ENCODE results near the gene TMEM89.

DNA sequence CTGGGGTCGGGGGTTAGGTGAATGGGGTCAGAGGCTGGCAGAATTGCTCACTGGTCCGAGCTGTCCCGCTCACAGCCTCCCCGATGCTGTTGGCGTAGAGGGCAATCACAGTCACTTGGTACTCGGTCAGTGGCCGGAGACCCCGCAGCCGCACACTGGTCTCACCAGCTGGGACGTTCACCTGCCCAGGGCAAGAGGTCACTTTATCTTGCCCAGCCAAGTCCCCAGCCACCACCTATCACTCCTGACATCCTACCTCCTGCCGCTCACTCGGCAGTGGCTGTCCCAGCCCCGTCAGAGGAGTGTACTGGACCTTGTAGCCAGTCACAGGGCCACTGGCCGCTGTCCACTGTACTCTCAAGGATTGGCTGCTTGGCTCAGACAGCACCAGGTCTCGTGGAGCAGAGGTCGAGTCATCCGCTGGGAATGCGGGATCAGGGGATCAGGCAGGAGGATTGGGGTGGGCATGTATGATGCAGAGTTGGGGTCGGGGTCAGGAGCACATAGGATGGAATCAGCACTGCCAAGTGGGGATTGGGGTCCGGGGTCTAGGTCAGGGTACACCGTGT is 29.0 kb downstream of the TMEM89 start:
- TF ChIP-seq FOXM1 (IDR thresholded peaks at IDR 0.05; ENCODE audit: borderline replicate concordance) (no peak), SUZ12 (IDR thresholded peaks at IDR 0.05) (no peak), TARDBP (IDR thresholded peaks at IDR 0.05) (no peak), CTBP1 (IDR thresholded peaks at IDR 0.05; ENCODE audit: borderline replicate concordance) (no peak), SP1 (IDR thresholded peaks at IDR 0.05) (no peak), BHLHE40 (IDR thresholded peaks at IDR 0.05; ENCODE audit: borderline replicate concordance) (no peak), ELF4 (IDR thresholded peaks at IDR 0.05) (no peak), HDGF (IDR thresholded peaks at IDR 0.05; ENCODE audit: borderline replicate concordance) (no peak)
- TF ChIP-seq, protein P1, sequence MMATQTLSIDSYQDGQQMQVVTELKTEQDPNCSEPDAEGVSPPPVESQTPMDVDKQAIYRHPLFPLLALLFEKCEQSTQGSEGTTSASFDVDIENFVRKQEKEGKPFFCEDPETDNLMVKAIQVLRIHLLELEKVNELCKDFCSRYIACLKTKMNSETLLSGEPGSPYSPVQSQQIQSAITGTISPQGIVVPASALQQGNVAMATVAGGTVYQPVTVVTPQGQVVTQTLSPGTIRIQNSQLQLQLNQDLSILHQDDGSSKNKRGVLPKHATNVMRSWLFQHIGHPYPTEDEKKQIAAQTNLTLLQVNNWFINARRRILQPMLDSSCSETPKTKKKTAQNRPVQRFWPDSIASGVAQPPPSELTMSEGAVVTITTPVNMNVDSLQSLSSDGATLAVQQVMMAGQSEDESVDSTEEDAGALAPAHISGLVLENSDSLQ (IDR thresholded peaks at IDR 0.05), result no peak

Data from HEK293T (cell line).